Cardiac muscle cell (in vitro differentiated cells and primary cell): ENCODE data around the gene GNAS-AS1. TPM values are rescaled to one million over a fixed set of nuclear protein-coding genes. Genes with fewer than 3 reads are reported as not detected.

Experiments used
- DNase-seq, 2 donors: peaks; one replicate each; pipeline versions ENCODE4 v3.0.0 to v3.0.0-alpha.2; 2010 to 2017; ENCODE audit warnings: low read depth in 1 of 2, low spot score in 1 of 2
- H3K27ac ChIP-seq: fragments of 200-600 bp; sonication (generic); 2 replicates; pipeline ENCODE4 v1.5.1; 2016
- H3K27me3 ChIP-seq: fragments of 200-600 bp; sonication (generic); 2 replicates; pipeline ENCODE4 v1.6.0; 2016; ENCODE audit warnings: control low read depth
- H3K36me3 ChIP-seq: fragments of 200-600 bp; sonication (generic); 2 replicates; pipeline ENCODE4 v1.5.1; 2016; ENCODE audit warnings: control low read depth
- H3K4me1 ChIP-seq: fragments of 200-600 bp; sonication (generic); 2 replicates; pipeline ENCODE4 v1.8.1; 2017; ENCODE audit warnings: low read depth, mild to moderate bottlenecking, mixed run types
- H3K4me3 ChIP-seq: fragments of 200-600 bp; sonication (generic); 2 replicates; pipeline ENCODE4 v1.5.1; 2016; ENCODE audit warnings: mild to moderate bottlenecking
- H3K9me3 ChIP-seq: fragments of 200-600 bp; sonication (generic); 2 replicates; pipeline ENCODE4 v1.5.1; 2017; ENCODE audit warnings: low read depth, mild to moderate bottlenecking, control low read depth
- CTCF ChIP-seq: IDR thresholded peaks from 2 replicates; pipeline ENCODE4 v1.5.1; 2012; ENCODE audit warnings: low read depth, mild to moderate bottlenecking, low read length
- polyA plus RNA-seq: library from polyadenylated mRNA; unstranded; fragments of >200 nt; fragmentation: Nextera tagmentation; extraction: Ambion mirVana; gene quantifications from 2 replicates; pipeline ENCODE4 v1.2.1, GENCODE V29; 2016
- total RNA-seq: library from RNA; depleted of rRNA; stranded (reverse); fragments of >200 nt; gene quantifications from 2 replicates; pipeline ENCODE4 v1.2.3, GENCODE V29; 2016

Gene GNAS-AS1
- total and polyA plus RNA-seq, 2 experiments from 2014 or later, result 1.4 to 1.8 TPM

GRCh38 chr20:58877976-58878360, 27.3 kb upstream of the GNAS-AS1 start:
- Histone ChIP-seq H3K9me3 (no peaks in the 10 kb centered on the region), H3K4me3 (no peak overlapping the region), H3K27me3 (no peaks in the 10 kb centered on the region), H3K27ac (no peak overlapping the region), H3K36me3 (no peaks in the 10 kb centered on the region), H3K4me1 (no peaks in the 10 kb centered on the region)
- no peak for TF ChIP-seq CTCF
- no peak for DNase-seq

- TF ChIP-seq CTCF, result no peak
- H3K27ac ChIP-seq, result no peak overlapping the region
- no peak for DNase-seq
- no peak overlapping the region for H3K4me3 ChIP-seq
- H3K27me3 ChIP-seq, result no peaks in the 10 kb centered on the region
- H3K9me3 ChIP-seq, result no peaks in the 10 kb centered on the region
- H3K4me1 ChIP-seq, result no peaks in the 10 kb centered on the region
- H3K36me3 ChIP-seq, result no peaks in the 10 kb centered on the region
These were observed 26.6 kb upstream of the GNAS-AS1 start for GRCh38 chr20:58877050-58877975.

GRCh38 chr20:58876437-58876836, 25.7 kb upstream of the GNAS-AS1 start:
- Histone ChIP-seq H3K27ac (no peak overlapping the region), H3K4me3 (no peak overlapping the region), H3K27me3 (no peaks in the 10 kb centered on the region), H3K36me3 (no peaks in the 10 kb centered on the region), H3K4me1 (no peaks in the 10 kb centered on the region), H3K9me3 (no peaks in the 10 kb centered on the region)
- no peak for DNase-seq
- no peak for TF ChIP-seq CTCF

- no peak for TF ChIP-seq CTCF
These were observed 24.9 kb upstream of the GNAS-AS1 start for GRCh38 chr20:58875541-58876134.

GRCh38 chr20:58875111-58875510, 24.4 kb upstream of the GNAS-AS1 start:
- Histone ChIP-seq H3K4me3 (no peak overlapping the region), H3K9me3 (no peaks in the 10 kb centered on the region), H3K27me3 (no peaks in the 10 kb centered on the region), H3K4me1 (no peaks in the 10 kb centered on the region), H3K36me3 (no peaks in the 10 kb centered on the region), H3K27ac (no peak overlapping the region)
- no peak for TF ChIP-seq CTCF
- DNase-seq, result no peak

More at GRCh38 chr20:58875541-58876134, 24.9 kb upstream of the GNAS-AS1 start:
- Histone ChIP-seq H3K4me3 (no peak overlapping the region), H3K27ac (no peak overlapping the region), H3K4me1 (no peaks in the 10 kb centered on the region), H3K9me3 (no peaks in the 10 kb centered on the region), H3K27me3 (no peaks in the 10 kb centered on the region), H3K36me3 (no peaks in the 10 kb centered on the region)
- no peak for DNase-seq
